Measurements from ENCODE around the gene PLK1. TPM values are rescaled to one million over a fixed set of nuclear protein-coding genes. Genes with fewer than 3 reads are reported as not detected.
"Not testable (repeated sequence)": the region's sequence is repeated elsewhere in the genome, so short reads cannot be mapped to it uniquely, and the experiment has no call there.

The PLK1 gene
- total and polyA plus RNA-seq, 2 donors, result 1.3 to 3.5 TPM

- DNase-seq (ENCODE audit: extremely low spot score), result no peak
- Histone ChIP-seq H3K27ac (ENCODE audit: low read depth) (no peak overlapping the region), H3K4me3 (ENCODE audit: low read depth, low read length) (no peak overlapping the region), H3K4me1 (ENCODE audit: insufficient read depth) (no peaks in the 10 kb centered on the region), H3K36me3 (ENCODE audit: insufficient read depth) (no peaks in the 10 kb centered on the region)
- 83% methylated on average over 19 of the region's 19 CpGs for WGBS
Observed at GRCh38 chr16:23734176-23734893, 55.6 kb downstream of the PLK1 start.

DNA sequence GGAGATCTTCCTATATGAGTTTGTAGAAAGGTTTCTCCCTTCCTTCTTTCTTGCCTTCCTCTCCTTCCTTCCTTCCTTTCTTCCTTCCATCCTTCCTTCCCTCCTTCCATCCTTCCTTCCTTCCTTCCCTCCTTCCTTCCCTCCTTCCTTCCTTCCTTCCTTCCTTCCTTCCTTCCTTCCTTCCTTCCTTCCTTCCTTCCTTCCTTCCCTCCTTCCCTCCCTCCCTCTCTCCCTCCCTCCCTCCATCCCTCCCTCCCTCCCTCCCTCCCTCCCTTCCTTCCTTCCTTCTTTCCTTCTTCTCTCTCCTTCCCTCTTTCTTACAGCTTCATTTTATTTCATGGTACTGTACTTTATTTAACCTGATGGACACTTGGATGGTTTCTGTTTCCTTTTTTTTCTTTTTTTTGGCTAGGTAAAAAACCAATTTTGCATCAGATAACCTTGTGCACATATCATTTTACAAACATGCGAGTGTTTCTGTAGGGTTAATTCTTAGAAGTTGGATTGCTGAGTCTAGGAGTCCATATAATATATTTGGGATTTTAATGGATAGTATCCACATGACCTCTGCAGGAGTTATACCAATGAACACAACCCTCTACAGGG lies 58.8 kb downstream of the PLK1 start:
- not testable (repeated sequence) for H3K4me1 ChIP-seq (ENCODE audit: insufficient read depth); H3K4me3 ChIP-seq (ENCODE audit: low read depth, low read length); H3K27ac ChIP-seq (ENCODE audit: low read depth); DNase-seq (ENCODE audit: extremely low spot score); H3K36me3 ChIP-seq (ENCODE audit: insufficient read depth)
- WGBS, result 75% methylated on average over 1 of the region's 1 CpG

DNA sequence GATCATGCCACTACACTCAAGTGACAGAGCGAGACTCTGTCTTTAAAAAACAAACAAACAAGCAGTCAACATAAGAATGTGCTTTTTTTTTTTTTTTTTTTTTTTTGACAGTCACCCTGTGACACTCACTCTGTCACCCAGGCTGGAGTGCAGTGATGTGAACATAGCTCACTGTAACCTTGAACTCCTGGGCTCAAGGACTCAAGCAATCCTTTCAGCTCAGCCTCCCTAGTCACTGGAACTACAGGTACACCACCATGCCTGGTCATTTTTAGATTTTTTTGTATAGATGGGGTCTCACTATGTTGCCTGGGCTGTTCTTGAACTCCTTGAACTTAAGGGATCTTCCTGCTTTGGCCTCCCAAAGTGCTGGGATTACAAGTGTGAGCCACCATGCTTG lies 60.8 kb downstream of the PLK1 start:
- no peak overlapping the region for H3K4me3 ChIP-seq (ENCODE audit: low read depth, low read length)
- H3K4me1 ChIP-seq (ENCODE audit: insufficient read depth), result no peaks in the 10 kb centered on the region
- DNase-seq (ENCODE audit: extremely low spot score), result no peak
- no peak overlapping the region for H3K27ac ChIP-seq (ENCODE audit: low read depth)
- WGBS, result 63% methylated on average over 1 of the region's 1 CpG
- H3K36me3 ChIP-seq (ENCODE audit: insufficient read depth), result no peaks in the 10 kb centered on the region

Other genes with a start within 250 kb of the PLK1 start
- gene COG7, start 225.7 kb upstream of the PLK1 start, total RNA-seq, result 25.6 TPM
- 16.6 TPM for gene COG7, start 225.7 kb upstream of the PLK1 start, polyA plus RNA-seq
- gene GGA2, start 168.4 kb upstream of the PLK1 start, total RNA-seq, result 43.7 TPM
- 23.4 TPM for gene GGA2, start 168.4 kb upstream of the PLK1 start, polyA plus RNA-seq
- 27.5 TPM for gene EARS2, start 121.5 kb upstream of the PLK1 start, total RNA-seq
- gene EARS2, start 121.5 kb upstream of the PLK1 start, polyA plus RNA-seq, result 17.7 TPM
- gene UBFD1, start 121.2 kb upstream of the PLK1 start, total RNA-seq, result 51.6 TPM
- gene UBFD1, start 121.2 kb upstream of the PLK1 start, polyA plus RNA-seq, result 18.0 TPM
- 76.7 TPM for gene NDUFAB1, start 82.6 kb upstream of the PLK1 start, total RNA-seq
- 171 TPM for gene NDUFAB1, start 82.6 kb upstream of the PLK1 start, polyA plus RNA-seq
- 9.4 TPM for gene PALB2, start 37.6 kb upstream of the PLK1 start, total RNA-seq
- gene PALB2, start 37.6 kb upstream of the PLK1 start, polyA plus RNA-seq, result 7.0 TPM
- gene DCTN5, start 37.4 kb upstream of the PLK1 start, total RNA-seq, result 36.3 TPM
- gene DCTN5, start 37.4 kb upstream of the PLK1 start, polyA plus RNA-seq, result 35.2 TPM
- 2.0 TPM for gene ERN2, start 34.3 kb downstream of the PLK1 start, total RNA-seq
- 4.0 TPM for gene ERN2, start 34.3 kb downstream of the PLK1 start, polyA plus RNA-seq
- gene CHP2, start 76.1 kb downstream of the PLK1 start, total RNA-seq, result 3.0 TPM
- 3.4 TPM for gene CHP2, start 76.1 kb downstream of the PLK1 start, polyA plus RNA-seq
- 7.0 TPM for gene PRKCB, start 157.1 kb downstream of the PLK1 start, total RNA-seq
- 8.9 TPM for gene PRKCB, start 157.1 kb downstream of the PLK1 start, polyA plus RNA-seq